GM18502 (cell line): Measurements from ENCODE around the gene ATP13A5.

Experiments used
- ATAC-seq: cut with Tn5 transposase; IDR thresholded peaks from one replicate; pipeline ENCODE4 v1.9.1; 2021; ENCODE audit warnings: mild to moderate bottlenecking; ENCODE audit not compliant: unreplicated experiment, poor library complexity

Gene ATP13A5

DNA sequence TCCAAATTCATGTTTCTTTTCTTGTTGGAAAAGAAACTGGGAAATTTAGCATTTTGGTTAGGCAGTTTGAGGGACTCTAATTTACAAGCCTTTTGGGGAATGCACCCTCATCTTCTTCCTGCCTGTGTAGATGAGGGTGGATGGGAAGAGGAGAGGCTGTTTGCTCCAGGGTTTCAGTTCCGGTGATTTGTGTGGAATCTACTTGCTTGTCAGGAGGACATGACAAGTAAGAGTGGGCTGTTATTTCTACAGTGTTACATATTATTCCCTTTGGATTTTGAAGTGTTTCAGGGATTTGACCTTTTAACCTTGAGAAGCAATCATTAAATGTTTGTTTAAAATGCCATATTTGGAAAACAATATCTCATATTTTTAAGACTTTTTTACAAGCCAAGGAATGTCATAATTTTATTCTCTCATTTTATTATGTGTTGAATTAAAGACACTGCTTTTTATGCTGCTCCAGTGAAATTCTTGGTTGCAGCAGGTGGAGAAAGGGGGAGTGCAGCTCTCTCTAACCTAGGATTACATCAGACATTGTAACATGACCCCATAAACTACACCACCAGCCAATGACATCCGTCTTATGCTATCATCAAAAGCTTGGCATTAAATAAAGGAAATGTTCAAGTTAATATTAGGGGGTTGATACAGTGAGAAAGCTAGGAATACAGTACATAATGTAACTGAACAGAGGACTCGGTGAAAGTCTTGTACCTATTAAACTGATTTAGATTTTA, 107.3 kb downstream of the ATP13A5 start:
- no peak for ATAC-seq

- ATAC-seq, result no peak
These were observed 108.1 kb downstream of the ATP13A5 start for GRCh38 chr3:193270451-193270850.

DNA sequence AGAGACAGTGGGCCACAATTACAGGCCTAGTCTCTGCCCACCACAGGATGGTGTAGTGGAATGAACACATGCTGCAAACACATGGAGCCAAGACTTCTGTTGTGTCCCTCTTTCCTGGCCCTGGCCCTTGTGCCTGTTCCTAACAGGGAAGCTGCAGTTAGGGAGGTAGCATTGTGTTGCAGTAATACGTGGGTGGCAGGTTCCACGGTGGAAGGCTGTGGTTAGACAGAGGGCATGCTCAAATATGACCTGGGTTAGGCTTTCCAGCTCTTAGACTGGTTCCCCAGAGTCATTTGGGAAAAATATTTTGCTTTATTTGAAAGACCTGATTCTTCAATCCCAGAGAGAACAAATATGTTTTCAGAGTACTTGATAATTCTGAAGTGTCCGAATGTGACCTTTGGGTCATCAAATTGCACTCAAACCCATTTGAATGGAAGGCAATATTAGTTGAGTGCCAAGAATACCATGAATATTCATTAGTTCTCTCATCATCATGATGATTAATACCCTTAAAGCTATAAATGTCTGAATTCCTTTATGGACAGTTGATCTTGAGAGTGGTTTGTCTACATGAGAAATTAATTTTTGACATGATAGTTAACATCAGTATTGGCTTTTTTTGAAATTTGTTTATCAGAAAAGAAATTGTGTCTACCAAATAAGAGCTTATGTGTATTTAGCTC, 109.1 kb downstream of the ATP13A5 start:
- no peak for ATAC-seq

GRCh38 chr3:193262707-193263106, 115.8 kb downstream of the ATP13A5 start:
- no peak for ATAC-seq

- ATAC-seq, result no peak
These were observed 116.6 kb downstream of the ATP13A5 start for GRCh38 chr3:193261970-193262369.

GRCh38 chr3:193253986-193254660, 124.4 kb downstream of the ATP13A5 start:
- ATAC-seq, result no peak

- ATAC-seq, result no peak
These were observed 128.1 kb downstream of the ATP13A5 start for GRCh38 chr3:193250492-193250891.

- no peak for ATAC-seq
These were observed 129.6 kb downstream of the ATP13A5 start for GRCh38 chr3:193248848-193249468.

GRCh38 chr3:193243571-193243970, 135.0 kb downstream of the ATP13A5 start:
- ATAC-seq, result no peak

GRCh38 chr3:193241716-193242115, 136.8 kb downstream of the ATP13A5 start:
- ATAC-seq, result no peak

DNA sequence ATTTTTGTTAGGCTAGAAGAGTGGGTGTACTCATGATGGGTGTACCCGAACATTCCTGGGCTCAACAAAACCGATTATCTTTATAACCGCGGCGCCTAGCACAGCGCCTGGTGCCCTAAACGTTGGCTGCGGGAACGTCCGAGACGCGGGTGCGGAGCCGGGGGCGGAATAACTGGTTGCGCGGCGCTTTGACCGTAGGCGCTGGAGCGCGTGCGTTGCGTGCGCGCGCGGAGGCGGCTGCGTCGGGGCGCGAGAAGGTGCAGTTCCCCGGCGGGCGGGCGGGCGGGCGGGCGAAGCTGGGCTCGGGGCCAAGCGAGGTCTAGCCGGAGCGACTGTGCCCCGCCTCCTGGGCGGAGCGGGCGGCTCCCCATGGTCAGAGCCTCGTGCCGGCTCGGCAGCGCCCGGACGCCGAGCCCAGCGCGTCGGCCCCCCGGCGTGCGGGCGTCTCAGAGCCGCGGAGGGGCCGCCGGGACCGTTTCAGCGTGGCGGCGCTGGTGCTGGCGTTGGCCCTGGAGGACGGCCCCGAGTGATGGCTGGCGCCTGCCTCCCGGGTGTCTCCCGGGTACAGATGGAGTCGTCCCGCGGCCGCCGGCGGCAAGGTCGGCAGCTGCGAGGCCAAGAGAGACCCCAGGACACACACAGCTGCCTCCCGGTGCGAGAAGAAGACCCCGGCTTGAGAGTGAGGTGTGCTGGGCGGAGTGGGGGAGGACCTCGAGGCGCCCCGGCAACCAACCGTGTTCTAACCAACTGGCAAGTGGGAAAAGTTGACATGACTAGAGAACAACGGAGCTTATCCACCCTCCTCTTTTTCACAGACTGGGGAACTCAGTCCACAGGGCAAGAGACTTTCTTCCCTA, 137.5 kb downstream of the ATP13A5 start, which contains the start of gene PLAAT1:
TSS of gene PLAAT1 (plus strand) at position 373 of the 857 bp plus-strand sequence. CDS start 14,429 bp downstream, outside the sequence.
- ATAC-seq, result peak; percentile 87

GRCh38 chr3:193240436-193240849, 138.1 kb downstream of the ATP13A5 start:
- no peak for ATAC-seq

GRCh38 chr3:193237030-193237429, 141.5 kb downstream of the ATP13A5 start:
- ATAC-seq, result no peak

- no peak for ATAC-seq
These were observed 142.0 kb downstream of the ATP13A5 start for GRCh38 chr3:193236599-193236998.

DNA sequence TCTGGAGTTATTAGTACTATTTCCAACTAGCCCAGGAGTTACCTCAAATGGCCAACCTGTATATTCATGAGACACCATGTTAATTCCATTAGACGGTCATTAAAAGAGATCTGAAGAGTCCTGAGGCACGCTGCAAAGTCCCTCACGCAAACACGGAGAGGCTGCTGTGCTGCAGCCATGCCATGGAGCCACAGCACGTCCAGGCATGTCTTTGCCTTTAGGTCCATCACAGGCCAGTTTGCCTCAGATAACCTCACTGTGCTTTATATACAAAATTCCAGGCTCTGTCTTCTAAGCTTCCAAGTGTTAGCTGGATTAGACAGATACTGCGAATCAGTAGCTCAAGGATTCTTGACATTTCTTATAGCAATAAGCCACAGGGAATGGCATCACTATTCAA, 147.4 kb downstream of the ATP13A5 start:
- no peak for ATAC-seq

GRCh38 chr3:193230610-193231009, 147.9 kb downstream of the ATP13A5 start:
- ATAC-seq, result no peak

DNA sequence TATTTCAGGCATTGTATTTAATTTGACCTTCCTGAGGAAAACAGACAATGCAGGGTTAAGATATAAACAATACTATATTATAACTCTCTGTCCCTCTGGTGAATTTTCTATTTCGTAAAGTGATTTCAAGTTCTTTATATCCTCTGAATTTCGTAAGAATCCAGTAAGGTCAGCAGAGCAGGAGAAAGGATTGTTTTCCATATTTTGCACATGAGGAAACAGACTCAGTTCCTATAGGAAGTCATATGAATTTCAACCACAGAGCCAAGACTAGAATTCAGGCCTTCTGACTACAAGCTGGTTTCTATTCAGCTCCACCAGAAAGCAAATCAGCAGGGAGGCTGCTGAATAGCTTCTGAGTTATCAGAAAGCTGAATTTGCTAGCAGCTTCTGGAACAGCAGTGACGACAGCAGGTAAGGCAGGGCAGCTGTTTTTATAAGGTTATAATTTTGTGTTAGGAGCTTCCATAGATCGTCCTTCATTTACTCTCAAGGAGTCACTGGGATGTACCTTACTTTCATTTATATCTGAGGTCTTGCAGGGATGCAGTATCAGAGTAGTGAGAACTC, 148.6 kb downstream of the ATP13A5 start:
- no peak for ATAC-seq

GRCh38 chr3:193228206-193228605, 150.3 kb downstream of the ATP13A5 start:
- no peak for ATAC-seq

DNA sequence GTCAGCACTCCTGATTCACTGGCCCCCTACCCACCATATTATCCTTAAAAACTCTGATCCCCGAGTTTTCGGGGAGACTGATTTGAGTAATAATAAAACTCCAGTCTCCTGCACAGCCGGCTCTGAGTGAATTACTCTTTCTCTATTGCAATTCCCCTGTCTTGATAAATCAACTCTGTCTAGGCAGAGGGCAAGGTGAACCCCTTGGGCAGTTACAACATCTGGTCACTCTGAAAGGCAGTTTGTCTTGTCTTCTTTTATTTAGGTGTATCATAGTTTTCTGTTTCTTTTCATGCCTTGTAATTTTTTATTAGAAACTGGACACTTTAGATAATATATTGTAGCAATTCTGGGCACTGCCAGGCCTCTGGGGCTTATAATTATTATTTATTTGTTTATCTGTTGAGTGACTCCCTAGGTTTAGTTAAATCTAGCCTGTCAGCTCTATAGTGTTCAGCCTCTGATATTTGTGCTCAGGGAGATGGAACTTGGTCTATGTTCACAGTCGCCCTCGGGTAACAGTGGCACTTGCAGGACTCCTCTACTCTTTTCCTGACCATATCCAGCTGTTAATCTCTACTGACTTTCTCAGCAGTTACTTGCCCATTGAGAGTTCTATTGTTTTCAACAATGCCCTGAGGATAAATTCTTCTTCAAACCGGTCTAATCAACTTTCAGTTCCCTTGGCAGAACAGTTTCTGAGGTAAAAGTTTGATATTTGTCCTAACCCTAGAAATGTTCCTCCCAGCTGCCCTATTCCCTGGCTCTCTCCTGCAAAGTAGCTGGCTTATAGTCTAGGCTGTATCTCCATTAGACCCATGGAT, 153.0 kb downstream of the ATP13A5 start:
- no peak for ATAC-seq
